ENCODE measurements around the gene MAGOHB.

MAGOHB gene

DNA sequence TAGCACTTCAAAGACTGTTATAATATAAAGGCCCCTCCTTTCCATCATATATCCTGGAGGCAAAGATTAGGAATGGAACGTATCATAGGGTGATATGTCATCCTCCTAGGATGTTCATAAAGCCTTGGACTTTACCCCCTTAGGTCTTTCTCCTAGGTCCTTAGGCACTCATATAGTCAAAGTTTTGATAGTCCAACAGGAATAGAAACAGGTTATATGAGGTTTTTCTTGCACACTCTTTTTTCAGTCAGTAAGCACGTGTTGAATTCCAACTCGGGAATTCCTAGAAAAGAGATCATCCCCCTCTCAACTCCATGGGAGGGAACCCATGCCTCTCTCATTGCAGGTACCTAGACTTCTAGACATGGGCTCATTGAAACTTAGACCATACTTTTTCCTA, 20.1 kb upstream of the MAGOHB start:
- H3K4ac ChIP-seq (ENCODE audit: low read depth in 1 of 2, low read length in 2 of 2) = no peak overlapping the region
- no peak for DNase-seq
- H3K4me2 ChIP-seq (ENCODE audit: low read length, poor library complexity, severe bottlenecking) = no peak overlapping the region
- H3K4me3 ChIP-seq (ENCODE audit: insufficient read depth in 1 of 2, low read depth in 1 of 2, low read length in 2 of 2) = no peak overlapping the region
- no peaks in the 10 kb centered on the region for H3K27me3 ChIP-seq (ENCODE audit: control insufficient read depth in 1 of 2, insufficient read depth in 1 of 2, low read length in 2 of 2)
- H3K9me3 ChIP-seq (ENCODE audit: control insufficient read depth, low read length) = no peaks in the 10 kb centered on the region
- H3K14ac ChIP-seq (ENCODE audit: low read length in 2 of 2) = no peak overlapping the region
- H3K36me3 ChIP-seq (ENCODE audit: control insufficient read depth in 1 of 2, insufficient read depth in 2 of 2, low read depth in 1 of 2, low read length in 2 of 2) = no peaks in the 10 kb centered on the region
- no peak overlapping the region for H2BK12ac ChIP-seq (ENCODE audit: low read length in 2 of 2)
- no peak overlapping the region for H3K23ac ChIP-seq (ENCODE audit: low read length in 2 of 2)
- H3K18ac ChIP-seq (ENCODE audit: low read depth in 1 of 2, low read length in 2 of 2) = no peak overlapping the region
- H4K91ac ChIP-seq (ENCODE audit: low read length) = no peak overlapping the region
- H4K8ac ChIP-seq (ENCODE audit: low read length) = no peak overlapping the region
- 89% methylated on average over 3 of the region's 3 CpGs for WGBS
- H3K4me1 ChIP-seq (ENCODE audit: control insufficient read depth, insufficient read depth, low read depth, low read length) = peaks cover 2% of the 10 kb centered on the region
- H2BK15ac ChIP-seq (ENCODE audit: low read depth, poor library complexity, severe bottlenecking) = no peak overlapping the region
- H3K27ac ChIP-seq (ENCODE audit: low read length, poor library complexity, severe bottlenecking) = no peak overlapping the region
- no peaks in the 10 kb centered on the region for H3K79me1 ChIP-seq (replicated peaks; ENCODE audit: low read length, poor library complexity, severe bottlenecking)
- H2AK5ac ChIP-seq (ENCODE audit: low read length, severe bottlenecking) = no peak overlapping the region
- H2BK120ac ChIP-seq (ENCODE audit: low read depth, low read length) = no peak overlapping the region
- no peak overlapping the region for H2AFZ ChIP-seq (ENCODE audit: low read depth, low read length)
- H2BK5ac ChIP-seq (ENCODE audit: low read depth, low read length, poor library complexity, severe bottlenecking) = no peak overlapping the region
- no peak overlapping the region for H3K9ac ChIP-seq (ENCODE audit: low read length)

DNA sequence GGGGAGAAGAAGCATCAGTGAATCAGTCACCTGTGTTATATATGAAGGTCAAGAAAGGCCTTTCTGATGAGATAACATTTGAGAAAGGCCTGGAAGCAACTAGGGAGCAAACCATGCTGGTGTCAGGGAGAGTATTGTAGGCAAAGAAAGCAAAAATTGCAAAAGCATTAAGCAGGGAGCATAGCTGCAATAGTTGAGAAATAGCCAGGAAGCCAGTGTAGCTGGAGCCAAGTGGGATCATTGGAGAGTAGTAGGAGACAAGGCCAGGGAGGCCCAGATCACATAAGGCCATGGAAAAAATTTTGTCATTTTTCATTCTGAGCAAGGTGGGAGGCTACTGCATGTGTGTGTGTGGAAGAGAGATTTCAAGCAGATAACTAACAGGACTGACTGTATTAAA, 18.8 kb upstream of the MAGOHB start:
- Histone ChIP-seq H2BK5ac (ENCODE audit: low read depth, low read length, poor library complexity, severe bottlenecking) (no peak overlapping the region), H4K8ac (ENCODE audit: low read length) (no peak overlapping the region), H3K23ac (ENCODE audit: low read length in 2 of 2) (no peak overlapping the region), H4K91ac (ENCODE audit: low read length) (no peak overlapping the region), H3K4me1 (ENCODE audit: control insufficient read depth, insufficient read depth, low read depth, low read length) (peaks cover 2% of the 10 kb centered on the region), H3K36me3 (ENCODE audit: control insufficient read depth in 1 of 2, insufficient read depth in 2 of 2, low read depth in 1 of 2, low read length in 2 of 2) (no peaks in the 10 kb centered on the region), H2BK12ac (ENCODE audit: low read length in 2 of 2) (no peak overlapping the region), H2BK120ac (ENCODE audit: low read depth, low read length) (no peak overlapping the region), H3K14ac (ENCODE audit: low read length in 2 of 2) (no peak overlapping the region), H3K79me1 (replicated peaks; ENCODE audit: low read length, poor library complexity, severe bottlenecking) (no peaks in the 10 kb centered on the region), H3K9ac (ENCODE audit: low read length) (no peak overlapping the region), H3K27ac (ENCODE audit: low read length, poor library complexity, severe bottlenecking) (no peak overlapping the region), H2AK5ac (ENCODE audit: low read length, severe bottlenecking) (no peak overlapping the region), H2BK15ac (ENCODE audit: low read depth, poor library complexity, severe bottlenecking) (no peak overlapping the region), H2AFZ (ENCODE audit: low read depth, low read length) (no peak overlapping the region), H3K18ac (ENCODE audit: low read depth in 1 of 2, low read length in 2 of 2) (no peak overlapping the region), H3K4ac (ENCODE audit: low read depth in 1 of 2, low read length in 2 of 2) (no peak overlapping the region), H3K4me2 (ENCODE audit: low read length, poor library complexity, severe bottlenecking) (no peak overlapping the region), H3K27me3 (ENCODE audit: control insufficient read depth in 1 of 2, insufficient read depth in 1 of 2, low read length in 2 of 2) (no peaks in the 10 kb centered on the region), H3K4me3 (ENCODE audit: insufficient read depth in 1 of 2, low read depth in 1 of 2, low read length in 2 of 2) (no peak overlapping the region), H3K9me3 (ENCODE audit: control insufficient read depth, low read length) (no peaks in the 10 kb centered on the region)
- no peak for DNase-seq

DNA sequence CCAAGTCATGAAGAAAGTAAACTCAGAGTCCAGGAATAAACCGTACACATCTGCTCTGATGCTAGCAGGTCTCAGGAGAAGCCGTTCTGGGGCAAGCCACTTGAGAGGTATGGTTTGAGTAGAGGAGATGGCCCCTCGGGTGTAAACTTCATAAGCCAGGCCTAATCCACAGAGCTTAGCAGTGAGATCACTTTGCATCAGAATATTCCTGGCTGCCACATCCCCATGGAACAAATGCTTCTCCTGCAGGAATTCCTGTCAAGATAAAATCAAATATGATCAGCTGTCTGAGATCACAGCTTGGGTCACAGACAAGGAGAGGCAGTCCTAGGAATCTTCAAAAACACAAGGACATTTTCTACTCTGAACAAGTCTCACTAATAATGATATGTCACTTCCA, 11.2 kb upstream of the MAGOHB start:
- Histone ChIP-seq H2AFZ (ENCODE audit: low read depth, low read length) (no peak overlapping the region), H2BK5ac (ENCODE audit: low read depth, low read length, poor library complexity, severe bottlenecking) (no peak overlapping the region), H3K18ac (ENCODE audit: low read depth in 1 of 2, low read length in 2 of 2) (no peak overlapping the region), H3K9ac (ENCODE audit: low read length) (no peak overlapping the region), H2BK120ac (ENCODE audit: low read depth, low read length) (no peak overlapping the region), H3K4me1 (ENCODE audit: control insufficient read depth, insufficient read depth, low read depth, low read length) (no peaks in the 10 kb centered on the region), H3K27me3 (ENCODE audit: control insufficient read depth in 1 of 2, insufficient read depth in 1 of 2, low read length in 2 of 2) (no peaks in the 10 kb centered on the region), H3K4me2 (ENCODE audit: low read length, poor library complexity, severe bottlenecking) (no peak overlapping the region), H3K9me3 (ENCODE audit: control insufficient read depth, low read length) (no peaks in the 10 kb centered on the region), H3K4me3 (ENCODE audit: insufficient read depth in 1 of 2, low read depth in 1 of 2, low read length in 2 of 2) (no peak overlapping the region), H2BK12ac (ENCODE audit: low read length in 2 of 2) (no peak overlapping the region), H3K79me1 (replicated peaks; ENCODE audit: low read length, poor library complexity, severe bottlenecking) (no peaks in the 10 kb centered on the region), H3K27ac (ENCODE audit: low read length, poor library complexity, severe bottlenecking) (no peak overlapping the region), H3K4ac (ENCODE audit: low read depth in 1 of 2, low read length in 2 of 2) (no peak overlapping the region), H4K91ac (ENCODE audit: low read length) (no peak overlapping the region), H3K23ac (ENCODE audit: low read length in 2 of 2) (no peak overlapping the region), H2BK15ac (ENCODE audit: low read depth, poor library complexity, severe bottlenecking) (no peak overlapping the region), H4K8ac (ENCODE audit: low read length) (no peak overlapping the region), H2AK5ac (ENCODE audit: low read length, severe bottlenecking) (no peak overlapping the region), H3K14ac (ENCODE audit: low read length in 2 of 2) (no peak overlapping the region), H3K36me3 (ENCODE audit: control insufficient read depth in 1 of 2, insufficient read depth in 2 of 2, low read depth in 1 of 2, low read length in 2 of 2) (no peaks in the 10 kb centered on the region)
- 91% methylated on average over 3 of the region's 3 CpGs for WGBS
- no peak for DNase-seq

DNA sequence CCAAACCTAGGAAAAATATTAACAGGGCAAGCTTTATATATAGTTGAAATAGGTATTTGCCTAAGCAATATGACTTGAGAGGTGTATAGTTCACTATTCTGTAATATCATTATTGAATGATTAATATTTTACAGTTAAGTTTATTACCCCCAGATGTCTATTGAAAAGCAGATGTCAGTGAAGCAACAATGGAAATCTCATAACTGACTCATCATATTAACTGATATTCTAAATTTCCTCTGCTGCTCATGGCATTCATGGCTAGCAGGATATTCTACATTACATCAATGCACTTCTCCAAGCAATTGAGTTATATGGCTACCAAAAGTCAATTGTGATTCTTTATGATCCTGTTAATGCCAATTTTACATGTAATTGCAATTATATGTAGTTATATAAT, 9.7 kb upstream of the MAGOHB start:
- Histone ChIP-seq H3K4me3 (ENCODE audit: insufficient read depth in 1 of 2, low read depth in 1 of 2, low read length in 2 of 2) (no peak overlapping the region), H3K27me3 (ENCODE audit: control insufficient read depth in 1 of 2, insufficient read depth in 1 of 2, low read length in 2 of 2) (no peaks in the 10 kb centered on the region), H3K23ac (ENCODE audit: low read length in 2 of 2) (no peak overlapping the region), H3K4ac (ENCODE audit: low read depth in 1 of 2, low read length in 2 of 2) (no peak overlapping the region), H3K9ac (ENCODE audit: low read length) (no peak overlapping the region), H2AFZ (ENCODE audit: low read depth, low read length) (no peak overlapping the region), H3K4me1 (ENCODE audit: control insufficient read depth, insufficient read depth, low read depth, low read length) (no peaks in the 10 kb centered on the region), H4K8ac (ENCODE audit: low read length) (no peak overlapping the region), H2BK15ac (ENCODE audit: low read depth, poor library complexity, severe bottlenecking) (no peak overlapping the region), H4K91ac (ENCODE audit: low read length) (no peak overlapping the region), H3K18ac (ENCODE audit: low read depth in 1 of 2, low read length in 2 of 2) (no peak overlapping the region), H3K27ac (ENCODE audit: low read length, poor library complexity, severe bottlenecking) (no peak overlapping the region), H3K14ac (ENCODE audit: low read length in 2 of 2) (no peak overlapping the region), H2BK12ac (ENCODE audit: low read length in 2 of 2) (no peak overlapping the region), H2BK120ac (ENCODE audit: low read depth, low read length) (no peak overlapping the region), H3K4me2 (ENCODE audit: low read length, poor library complexity, severe bottlenecking) (no peak overlapping the region), H3K9me3 (ENCODE audit: control insufficient read depth, low read length) (no peaks in the 10 kb centered on the region), H3K36me3 (ENCODE audit: control insufficient read depth in 1 of 2, insufficient read depth in 2 of 2, low read depth in 1 of 2, low read length in 2 of 2) (no peaks in the 10 kb centered on the region), H3K79me1 (replicated peaks; ENCODE audit: low read length, poor library complexity, severe bottlenecking) (no peaks in the 10 kb centered on the region), H2BK5ac (ENCODE audit: low read depth, low read length, poor library complexity, severe bottlenecking) (no peak overlapping the region), H2AK5ac (ENCODE audit: low read length, severe bottlenecking) (no peak overlapping the region)
- no peak for DNase-seq

Measured in mesenchymal stem cell (in vitro differentiated cells and primary cell).